ENCODE results near the gene CAPRIN2.

The CAPRIN2 gene

GRCh38 chr12:30764251-30764650, 9.5 kb upstream of the CAPRIN2 start:
- DNase-seq (ENCODE audit: low read depth) = no peak

GRCh38 chr12:30763053-30763452, 8.3 kb upstream of the CAPRIN2 start:
- no peak for DNase-seq (ENCODE audit: low read depth)

GRCh38 chr12:30761730-30762129, 7.0 kb upstream of the CAPRIN2 start:
- no peak for DNase-seq (ENCODE audit: low read depth)

GRCh38 chr12:30757316-30757715, 2.6 kb upstream of the CAPRIN2 start:
- no peak for DNase-seq (ENCODE audit: low read depth)

GRCh38 chr12:30756074-30756473, 1.3 kb upstream of the CAPRIN2 start:
- DNase-seq (ENCODE audit: low read depth) = no peak

- no peak for DNase-seq (ENCODE audit: low read depth)
Observed at GRCh38 chr12:30755395-30755762, 628 bp upstream of the CAPRIN2 start.

GRCh38 chr12:30754383-30754749, 385 bp downstream of the CAPRIN2 start:
- DNase-seq (ENCODE audit: low read depth) = no peak

- no peak for DNase-seq (ENCODE audit: low read depth)
Observed at GRCh38 chr12:30753751-30754382, 884 bp downstream of the CAPRIN2 start.

GRCh38 chr12:30753233-30753632, 1.5 kb downstream of the CAPRIN2 start:
- no peak for DNase-seq (ENCODE audit: low read depth)

- no peak for DNase-seq (ENCODE audit: low read depth)
Observed at GRCh38 chr12:30752255-30752654, 2.5 kb downstream of the CAPRIN2 start.

- DNase-seq (ENCODE audit: low read depth) = no peak
Observed at GRCh38 chr12:30748147-30748546, 6.6 kb downstream of the CAPRIN2 start.

GRCh38 chr12:30746190-30746589, 8.6 kb downstream of the CAPRIN2 start:
- DNase-seq (ENCODE audit: low read depth) = no peak

GRCh38 chr12:30744321-30744720, 10.4 kb downstream of the CAPRIN2 start:
- DNase-seq (ENCODE audit: low read depth) = no peak

GRCh38 chr12:30740274-30740673, 14.5 kb downstream of the CAPRIN2 start:
- DNase-seq (ENCODE audit: low read depth) = no peak

GRCh38 chr12:30739020-30739419, 15.7 kb downstream of the CAPRIN2 start:
- DNase-seq (ENCODE audit: low read depth) = no peak

GRCh38 chr12:30732954-30733637, 21.7 kb downstream of the CAPRIN2 start:
- no peak for DNase-seq (ENCODE audit: low read depth)

- no peak for DNase-seq (ENCODE audit: low read depth)
Observed at GRCh38 chr12:30730011-30730410, 24.7 kb downstream of the CAPRIN2 start.

GRCh38 chr12:30729547-30729946, 25.2 kb downstream of the CAPRIN2 start:
- no peak for DNase-seq (ENCODE audit: low read depth)

- DNase-seq (ENCODE audit: low read depth) = no peak
Observed at GRCh38 chr12:30726647-30727046, 28.1 kb downstream of the CAPRIN2 start.

GRCh38 chr12:30725739-30726138, 29.0 kb downstream of the CAPRIN2 start:
- DNase-seq (ENCODE audit: low read depth) = no peak

- DNase-seq (ENCODE audit: low read depth) = no peak
Observed at GRCh38 chr12:30719060-30719459, 35.7 kb downstream of the CAPRIN2 start.

GRCh38 chr12:30707613-30708342, 47.0 kb downstream of the CAPRIN2 start:
- no peak for DNase-seq (ENCODE audit: low read depth)

GRCh38 chr12:30706476-30706875, 48.3 kb downstream of the CAPRIN2 start:
- no peak for DNase-seq (ENCODE audit: low read depth)

Data from T follicular helper cell (primary cell).